HG03432 (cell line): Measurements from ENCODE around the gene UPP1.

ENCODE experiments used
- ATAC-seq: cut with Tn5 transposase; IDR thresholded peaks from one replicate; pipeline ENCODE4 v1.9.1; 2021; ENCODE audit warnings: mild to moderate bottlenecking, moderate library complexity; ENCODE audit not compliant: unreplicated experiment

Gene UPP1

GRCh38 chr7:48150086-48150485, 61.0 kb downstream of the UPP1 start:
- no peak for ATAC-seq

DNA sequence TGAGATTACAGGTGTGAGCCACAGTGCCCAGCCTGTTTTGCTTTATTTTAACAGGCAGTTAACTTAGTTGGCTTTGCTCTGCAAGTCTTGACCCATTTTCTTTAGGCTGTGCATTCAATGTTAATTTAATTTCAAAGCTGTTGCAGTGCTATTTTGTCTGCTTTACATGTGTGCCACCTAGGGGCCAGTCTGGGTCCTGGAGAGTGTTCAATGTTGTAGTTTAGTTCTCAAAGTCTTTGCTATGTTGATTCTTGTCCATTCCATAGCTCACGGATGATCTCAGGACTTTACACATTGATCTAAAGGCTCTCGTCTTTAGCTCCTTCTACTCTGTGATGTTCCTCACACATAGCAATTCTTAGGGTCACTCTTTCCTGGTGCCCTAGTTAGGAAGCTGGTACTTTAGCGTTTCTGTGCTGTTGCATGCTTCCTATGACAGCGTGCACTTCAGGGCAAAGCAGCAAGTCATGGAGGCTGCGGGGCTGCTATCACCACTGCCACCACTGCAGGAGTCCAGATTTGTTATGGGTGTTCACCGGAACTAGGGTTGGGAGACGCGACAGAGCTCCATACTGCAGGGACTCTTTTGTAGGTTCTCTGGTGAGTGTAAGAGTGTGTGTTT, 65.8 kb downstream of the UPP1 start:
- ATAC-seq: peak; percentile 83
